ENCODE data around the gene ERF. TPM values are rescaled to one million over a fixed set of nuclear protein-coding genes. Genes with fewer than 3 reads are reported as not detected.

ERF gene
- total RNA-seq, 1 experiment from 2014 or later, result 35.1 TPM

DNA sequence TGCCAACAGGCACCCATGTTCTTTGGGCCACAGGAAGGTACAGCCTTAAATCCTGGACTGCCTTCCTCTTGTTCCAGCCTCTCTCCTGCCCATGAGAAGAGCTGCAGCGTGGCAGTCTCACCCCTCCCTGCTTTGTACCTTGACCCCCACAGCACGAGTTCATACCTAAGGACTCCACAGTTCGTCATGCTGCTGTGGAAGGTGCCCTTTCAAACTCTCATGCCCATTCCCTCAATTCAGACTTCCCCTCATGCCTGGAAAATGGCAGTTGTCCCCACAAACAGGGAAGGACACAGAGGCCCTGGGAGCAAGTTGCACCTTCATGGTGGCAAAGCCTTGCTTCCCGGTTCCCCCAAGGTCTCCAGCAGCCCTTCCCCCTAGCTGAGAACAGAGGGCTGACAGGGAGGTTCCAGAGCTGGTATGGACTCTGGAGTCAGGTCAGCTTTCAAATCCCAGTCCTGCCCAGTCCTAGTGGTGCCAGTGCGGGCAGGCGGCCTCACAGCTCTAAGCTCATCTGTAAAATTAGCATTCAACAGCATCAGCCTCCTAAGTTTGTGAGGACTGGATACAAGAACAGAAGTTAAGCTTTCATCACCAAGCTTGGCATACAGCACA, 21.1 kb downstream of the ERF start:
- Histone ChIP-seq H3K27ac (no peak overlapping the region), H3K4me1 (peaks cover 11% of the 10 kb centered on the region; the same call in 1 of the 2 replicates), H3K4me3 (no peak overlapping the region), H3K36me3 (peaks cover 71% of the 10 kb centered on the region), H3K27me3 (no peaks in the 10 kb centered on the region), H3K9me3 (replicated peaks) (no peaks in the 10 kb centered on the region)
- DNase-seq, result no peak

DNA sequence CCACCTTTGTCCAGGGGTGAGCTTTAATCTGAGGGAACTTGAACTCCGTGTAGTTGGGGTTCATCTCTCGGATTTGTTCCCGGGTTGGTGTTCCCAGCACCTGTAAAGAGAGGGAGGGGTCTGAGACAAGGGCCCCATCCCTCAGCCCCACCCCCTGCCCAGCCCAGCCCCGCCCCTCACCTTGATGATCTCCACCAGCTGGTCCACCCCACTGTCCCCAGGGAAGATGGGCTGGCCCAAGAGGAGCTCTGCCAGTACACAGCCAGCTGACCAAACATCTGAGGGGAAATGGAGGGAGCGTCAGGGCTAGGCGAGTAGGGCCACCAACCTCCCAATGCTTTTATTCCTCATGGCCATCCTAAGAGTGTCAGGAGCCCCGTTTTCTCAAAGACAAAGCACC, 21.8 kb downstream of the ERF start:
- no peaks in the 10 kb centered on the region for H3K27me3 ChIP-seq
- H3K9me3 ChIP-seq (replicated peaks), result no peaks in the 10 kb centered on the region
- H3K27ac ChIP-seq, result no peak overlapping the region
- H3K4me3 ChIP-seq, result no peak overlapping the region
- DNase-seq, result peak; percentile 53 to 59
- peaks cover 11% of the 10 kb centered on the region; the same call in 1 of the 2 replicates for H3K4me1 ChIP-seq
- peaks cover 74% of the 10 kb centered on the region for H3K36me3 ChIP-seq

GRCh38 chr19:42232435-42232834, 22.5 kb downstream of the ERF start:
- Histone ChIP-seq H3K36me3 (peaks cover 69% of the 10 kb centered on the region), H3K27ac (no peak overlapping the region), H3K9me3 (replicated peaks) (no peaks in the 10 kb centered on the region), H3K4me3 (no peak overlapping the region), H3K27me3 (no peaks in the 10 kb centered on the region), H3K4me1 (peaks cover 11% of the 10 kb centered on the region; the same call in 1 of the 2 replicates)
- DNase-seq, result no peak

GRCh38 chr19:42230571-42230970, 24.4 kb downstream of the ERF start:
- no peak overlapping the region for H3K27ac ChIP-seq

DNA sequence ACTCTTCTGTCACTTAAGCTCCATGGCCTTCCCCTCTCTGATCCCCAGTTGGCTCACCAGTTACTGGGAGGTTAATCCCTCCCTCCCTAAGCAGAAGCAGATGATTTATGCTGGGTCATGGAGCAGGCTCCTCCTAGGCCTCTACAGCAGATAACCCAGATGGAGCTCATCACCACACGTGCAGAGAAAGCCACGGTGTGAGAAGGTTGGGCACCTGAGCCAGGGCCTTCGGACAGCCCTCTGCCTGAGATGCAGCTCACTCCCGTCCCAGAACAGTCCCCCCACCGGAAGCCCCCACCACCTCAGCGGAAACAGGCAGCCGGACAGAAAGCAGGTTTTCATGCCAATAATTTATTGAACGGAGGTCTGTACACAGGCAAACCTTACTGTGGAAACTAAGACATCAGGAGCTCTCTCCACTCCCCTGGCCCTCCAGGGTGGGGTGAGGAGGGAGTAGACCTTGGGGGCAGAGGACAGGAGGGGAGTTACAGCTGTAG, 25.0 kb downstream of the ERF start:
- Histone ChIP-seq H3K36me3 (peaks cover 72% of the 10 kb centered on the region), H3K27ac (peak overlapping the region; percentile 26; the same call in 1 of the 2 replicates), H3K9me3 (replicated peaks) (no peaks in the 10 kb centered on the region), H3K4me3 (no peak overlapping the region), H3K27me3 (no peaks in the 10 kb centered on the region), H3K4me1 (peaks cover 11% of the 10 kb centered on the region; the same call in 1 of the 2 replicates)
- peak; percentile 43 to 66 for DNase-seq

More at GRCh38 chr19:42230571-42230970, 24.4 kb downstream of the ERF start:
- no peaks in the 10 kb centered on the region for H3K9me3 ChIP-seq (replicated peaks)
- no peak overlapping the region for H3K4me3 ChIP-seq
- H3K36me3 ChIP-seq, result peaks cover 75% of the 10 kb centered on the region
- H3K27me3 ChIP-seq, result no peaks in the 10 kb centered on the region
- H3K4me1 ChIP-seq, result peaks cover 11% of the 10 kb centered on the region; the same call in 1 of the 2 replicates
- no peak for DNase-seq

DNA sequence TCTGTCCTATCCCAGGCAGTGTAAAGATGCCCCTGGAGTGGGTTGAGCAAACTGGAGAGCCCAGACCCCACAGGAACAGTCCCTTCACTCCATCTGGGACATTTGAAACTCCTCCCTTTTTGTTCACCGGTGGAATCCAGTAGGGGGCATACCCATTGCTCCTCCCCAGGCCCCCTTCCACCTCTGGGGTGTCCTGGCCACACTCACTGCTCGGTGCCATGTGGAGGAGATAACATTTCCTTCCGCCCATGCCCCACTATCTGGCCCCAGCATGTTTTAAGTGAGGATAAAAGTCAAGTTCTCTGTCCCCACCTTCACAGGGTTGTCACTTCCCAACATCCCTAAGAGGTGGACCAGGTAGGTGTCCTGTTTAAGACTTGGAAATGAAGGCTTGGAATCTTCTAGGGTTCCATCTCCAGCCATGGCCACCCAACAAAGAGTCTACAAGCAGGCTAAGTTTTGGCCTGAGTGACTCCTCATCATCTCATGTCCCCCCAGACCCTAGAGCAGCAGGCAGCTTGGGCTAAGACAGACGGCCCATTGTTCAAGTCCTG, 25.6 kb downstream of the ERF start:
- peak overlapping the region; percentile 26; the same call in 1 of the 2 replicates for H3K27ac ChIP-seq
- no peaks in the 10 kb centered on the region for H3K9me3 ChIP-seq (replicated peaks)
- H3K27me3 ChIP-seq, result no peaks in the 10 kb centered on the region
- H3K4me3 ChIP-seq, result no peak overlapping the region
- H3K4me1 ChIP-seq, result peaks cover 11% of the 10 kb centered on the region; the same call in 1 of the 2 replicates
- no peak for DNase-seq
- peaks cover 71% of the 10 kb centered on the region for H3K36me3 ChIP-seq

DNA sequence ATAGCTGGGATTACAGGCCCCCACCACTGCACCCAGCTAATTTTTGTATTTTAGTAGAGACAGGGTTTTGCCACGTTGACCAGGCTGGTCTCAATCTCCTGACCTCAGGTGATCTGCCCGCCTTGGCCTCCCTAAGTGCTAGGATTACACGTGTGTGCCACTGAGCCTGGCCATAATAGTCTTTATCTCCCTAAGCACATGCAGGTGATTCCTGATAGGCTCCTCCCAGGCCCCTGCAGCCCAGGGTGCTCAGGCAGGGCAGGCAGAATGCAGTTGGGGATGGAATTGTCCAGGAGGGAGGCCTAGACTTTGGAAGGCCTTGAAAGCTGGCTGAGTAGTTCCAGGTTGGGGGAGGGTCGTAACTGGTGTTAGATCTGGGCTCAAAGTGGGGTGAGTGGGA, 26.3 kb downstream of the ERF start:
- no peak overlapping the region for H3K4me3 ChIP-seq
- no peaks in the 10 kb centered on the region for H3K9me3 ChIP-seq (replicated peaks)
- H3K36me3 ChIP-seq, result peaks cover 64% of the 10 kb centered on the region
- no peak overlapping the region for H3K27ac ChIP-seq
- peaks cover 10% of the 10 kb centered on the region; the same call in 1 of the 2 replicates for H3K4me1 ChIP-seq
- DNase-seq, result no peak
- no peaks in the 10 kb centered on the region for H3K27me3 ChIP-seq

GRCh38 chr19:42226886-42227285, 28.0 kb downstream of the ERF start:
- no peak overlapping the region for H3K4me3 ChIP-seq
- H3K9me3 ChIP-seq (replicated peaks), result no peaks in the 10 kb centered on the region
- H3K27me3 ChIP-seq, result no peaks in the 10 kb centered on the region
- H3K4me1 ChIP-seq, result peaks cover 6% of the 10 kb centered on the region; the same call in 1 of the 2 replicates
- peaks cover 51% of the 10 kb centered on the region for H3K36me3 ChIP-seq
- no peak overlapping the region for H3K27ac ChIP-seq
- DNase-seq, result no peak

GRCh38 chr19:42225718-42226292, 29.1 kb downstream of the ERF start:
- Histone ChIP-seq H3K27ac (no peak overlapping the region), H3K36me3 (peaks cover 41% of the 10 kb centered on the region), H3K4me1 (peaks cover 6% of the 10 kb centered on the region; the same call in 1 of the 2 replicates), H3K4me3 (no peak overlapping the region), H3K27me3 (no peaks in the 10 kb centered on the region), H3K9me3 (replicated peaks) (no peaks in the 10 kb centered on the region)
- DNase-seq, result no peak

GRCh38 chr19:42224940-42225717, 29.8 kb downstream of the ERF start:
- no peak overlapping the region for H3K27ac ChIP-seq
- no peak for DNase-seq
- H3K36me3 ChIP-seq, result peaks cover 38% of the 10 kb centered on the region

GRCh38 chr19:42220751-42221097, 34.2 kb downstream of the ERF start:
- DNase-seq, result no peak
- peak overlapping the region; percentile 41 for H3K27ac ChIP-seq
- no peaks in the 10 kb centered on the region for H3K9me3 ChIP-seq (replicated peaks)
- H3K36me3 ChIP-seq, result peaks cover 6% of the 10 kb centered on the region
- H3K4me1 ChIP-seq, result peaks cover 3% of the 10 kb centered on the region; the same call in 1 of the 2 replicates
- peak overlapping the region; percentile 79 for H3K4me3 ChIP-seq
- no peaks in the 10 kb centered on the region for H3K27me3 ChIP-seq

More at GRCh38 chr19:42224940-42225717, 29.8 kb downstream of the ERF start:
- H3K27me3 ChIP-seq, result no peaks in the 10 kb centered on the region
- peaks cover 6% of the 10 kb centered on the region; the same call in 1 of the 2 replicates for H3K4me1 ChIP-seq
- H3K4me3 ChIP-seq, result no peak overlapping the region
- H3K9me3 ChIP-seq (replicated peaks), result no peaks in the 10 kb centered on the region

GRCh38 chr19:42219812-42220750, 34.8 kb downstream of the ERF start, which contains the start of gene ZNF526:
TSS of gene ZNF526 (plus strand) at chr19:42220312. CDS start at chr19:42224404, 4,092 bp downstream.
- DNase-seq, result peak; percentile 98
- H3K4me3 ChIP-seq, result peak within 1 kb of the TSS; percentile 79
- no peaks in the 10 kb centered on the region for H3K27me3 ChIP-seq
- H3K36me3 ChIP-seq, result peaks cover 5% of the 10 kb centered on the region
- peak within 1 kb of the TSS; percentile 41 for H3K27ac ChIP-seq
- peaks cover 3% of the 10 kb centered on the region; the same call in 1 of the 2 replicates for H3K4me1 ChIP-seq
- no peaks in the 10 kb centered on the region for H3K9me3 ChIP-seq (replicated peaks)

DNA sequence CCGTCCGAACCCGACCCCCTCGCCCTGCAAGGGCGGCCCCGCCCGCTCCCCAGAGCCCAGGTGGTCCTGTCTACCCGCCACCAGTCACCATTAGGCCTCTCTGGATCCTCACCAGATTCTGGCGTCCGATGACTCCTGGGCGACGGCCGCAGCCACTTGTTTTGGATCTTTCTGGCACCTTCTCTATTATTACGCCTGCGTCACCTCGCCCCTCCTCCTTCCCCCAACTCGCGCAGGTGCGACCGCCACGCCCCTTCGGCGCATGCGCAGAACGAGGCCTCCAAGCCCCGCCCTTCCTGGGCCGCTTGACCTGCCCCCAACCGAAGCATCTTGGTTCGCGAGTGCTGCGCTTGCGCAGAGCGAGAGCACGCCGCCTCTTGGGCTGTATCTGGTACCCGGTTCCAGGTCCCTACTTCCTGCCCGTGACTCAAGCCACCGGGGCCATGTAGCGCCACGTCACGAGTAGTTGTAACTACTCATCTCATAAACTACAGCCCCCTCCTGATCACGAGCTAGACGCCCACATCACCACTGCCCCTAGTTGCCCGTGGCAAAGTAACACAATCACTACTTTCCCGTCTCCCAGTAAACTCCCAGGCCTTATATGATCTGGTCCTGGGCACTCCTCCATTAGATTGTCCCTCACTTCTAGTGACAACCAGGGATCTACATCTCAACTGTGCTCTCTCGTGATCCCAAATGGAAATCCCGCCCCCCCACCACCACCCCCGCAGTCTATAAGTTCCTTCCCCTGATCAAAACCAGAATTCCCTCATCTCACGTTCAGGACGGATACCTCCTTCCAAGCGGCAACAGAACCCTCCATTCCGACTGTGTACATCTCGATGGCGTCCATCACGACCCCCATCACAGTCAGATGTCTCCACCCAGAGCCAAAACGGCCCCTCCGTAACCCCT, 37.1 kb downstream of the ERF start, which contains the start of gene DEDD2:
DEDD2 (minus strand) TSS at position 158 of the 918 bp plus-strand sequence. CDS start 670 bp downstream, outside the sequence.
- Histone ChIP-seq H3K36me3 (0 out of 2 replicates have a peak, but pooled peaks cover 2% of the 10 kb centered on the region), H3K4me3 (peak within 1 kb of the TSS; percentile 64), H3K27me3 (no peaks in the 10 kb centered on the region), H3K9me3 (replicated peaks) (no peaks in the 10 kb centered on the region), H3K4me1 (peaks cover 3% of the 10 kb centered on the region; the same call in 1 of the 2 replicates), H3K27ac (peak within 1 kb of the TSS; percentile 28; the same call in 1 of the 2 replicates)
- DNase-seq, result peak; percentile 95 to 96

Data from SJCRH30 (cell line).